8988T (cell line): ENCODE results near the gene MISP.

Source experiments
- DNase-seq: peaks from one replicate; pipeline ENCODE4 v3.0.0; 2011

Gene MISP

DNA sequence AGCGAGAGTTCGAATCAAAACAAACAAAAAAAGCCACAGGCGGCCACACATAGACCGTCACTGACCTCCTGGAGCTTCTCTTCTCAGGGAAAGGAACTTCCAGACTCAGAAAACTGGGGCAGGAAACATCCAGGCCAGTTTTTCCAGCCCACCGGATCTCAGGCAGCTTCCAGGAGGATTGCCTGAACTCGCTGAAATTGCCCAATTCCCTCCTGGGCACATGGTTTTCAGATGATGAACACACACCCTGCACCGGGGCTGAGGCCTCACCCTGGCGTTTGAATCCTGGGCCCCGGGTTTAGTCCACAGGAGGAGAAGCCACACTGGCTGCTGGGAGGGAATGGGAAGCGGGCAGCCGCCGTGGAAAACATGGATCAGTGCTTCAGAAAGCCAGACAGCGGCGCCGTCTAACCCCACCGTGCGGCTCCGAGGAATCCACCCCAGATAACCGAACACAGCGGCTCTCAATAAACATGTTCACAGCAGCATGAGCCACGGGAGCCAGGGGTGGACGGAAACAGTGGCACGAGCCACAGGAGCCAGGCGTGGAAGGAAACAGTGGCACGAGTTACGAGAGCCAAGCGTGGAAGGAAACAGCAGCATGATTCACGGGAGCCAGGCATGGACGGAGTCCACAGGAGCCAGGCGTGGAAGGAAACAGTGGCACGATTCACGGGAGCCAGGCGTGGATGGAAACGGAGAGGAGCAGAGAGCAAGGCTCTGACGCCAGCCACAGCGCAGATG, 28.2 kb downstream of the MISP start:
- DNase-seq: no peak

DNA sequence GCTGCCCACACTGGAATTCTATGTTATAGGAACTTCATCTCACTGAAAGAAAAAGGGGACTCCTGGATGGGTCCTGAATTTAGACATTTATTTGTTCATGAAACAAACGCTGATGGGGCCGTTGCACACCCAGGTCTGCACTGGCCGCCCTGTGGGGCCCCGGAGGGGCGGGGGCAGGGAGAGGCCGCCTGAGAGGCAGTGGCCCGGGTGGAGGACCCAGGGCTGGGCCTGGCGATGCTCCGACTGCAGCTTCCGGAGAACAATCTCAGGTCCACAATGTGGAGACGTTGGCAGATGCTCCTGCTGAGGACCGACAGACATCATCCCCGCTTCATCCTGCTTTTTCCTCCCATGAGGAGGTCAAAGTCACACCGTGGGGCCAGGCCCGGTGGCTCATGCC, 30.0 kb downstream of the MISP start:
- DNase-seq: no peak

DNA sequence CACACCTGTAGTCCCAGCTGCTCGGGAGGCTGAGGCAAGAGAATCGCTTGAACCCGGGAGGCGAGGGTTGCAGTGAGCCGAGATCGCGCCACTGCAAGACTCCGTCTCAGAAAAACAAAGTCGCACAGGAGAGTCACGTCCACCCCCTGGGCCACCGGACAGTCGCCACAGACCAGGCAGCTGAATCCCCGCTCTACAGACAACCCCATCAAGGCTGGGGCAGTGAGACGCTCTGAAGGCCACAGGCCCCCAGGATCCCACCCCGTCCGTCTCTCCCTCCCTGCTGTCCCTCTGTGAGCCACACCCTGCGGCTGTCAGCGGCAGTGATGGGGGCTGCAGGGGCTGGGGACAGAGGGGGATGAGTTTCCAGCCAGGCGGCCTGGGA, 30.9 kb downstream of the MISP start:
- DNase-seq: no peak

DNA sequence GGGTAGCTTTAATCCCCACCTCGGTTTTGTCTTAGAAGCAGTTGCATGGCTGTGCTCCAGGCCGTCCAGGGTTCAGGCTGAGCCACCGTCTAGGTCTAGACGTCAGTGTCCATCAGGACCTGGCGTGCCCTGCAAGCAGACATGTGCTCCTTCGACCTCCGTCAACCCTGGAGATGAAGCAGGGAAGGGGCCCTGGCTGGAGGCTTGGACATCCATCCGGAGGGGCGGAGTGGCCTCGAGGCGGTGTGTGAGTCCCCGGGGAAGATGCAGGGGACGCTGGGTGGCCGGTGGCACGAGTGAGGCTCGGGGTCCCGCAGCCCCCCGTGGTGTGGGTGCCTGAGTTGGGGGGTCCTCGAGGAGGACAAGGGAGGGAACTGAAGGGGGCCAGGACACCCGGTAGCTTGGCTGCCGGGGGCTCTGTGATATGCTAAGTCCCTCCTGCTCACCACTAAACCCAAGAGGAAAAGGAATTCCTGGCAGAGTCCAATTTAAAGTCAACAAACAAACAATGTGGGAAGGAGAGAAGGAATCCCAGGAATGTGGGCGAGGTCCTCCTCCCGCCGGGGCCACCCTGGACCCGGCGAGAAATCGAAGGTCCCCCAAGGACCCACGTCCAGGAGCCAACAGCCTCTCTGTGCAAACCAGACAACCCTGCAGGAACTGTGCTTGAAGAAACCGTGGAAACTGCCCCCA, 31.4 kb downstream of the MISP start:
- no peak for DNase-seq

DNA sequence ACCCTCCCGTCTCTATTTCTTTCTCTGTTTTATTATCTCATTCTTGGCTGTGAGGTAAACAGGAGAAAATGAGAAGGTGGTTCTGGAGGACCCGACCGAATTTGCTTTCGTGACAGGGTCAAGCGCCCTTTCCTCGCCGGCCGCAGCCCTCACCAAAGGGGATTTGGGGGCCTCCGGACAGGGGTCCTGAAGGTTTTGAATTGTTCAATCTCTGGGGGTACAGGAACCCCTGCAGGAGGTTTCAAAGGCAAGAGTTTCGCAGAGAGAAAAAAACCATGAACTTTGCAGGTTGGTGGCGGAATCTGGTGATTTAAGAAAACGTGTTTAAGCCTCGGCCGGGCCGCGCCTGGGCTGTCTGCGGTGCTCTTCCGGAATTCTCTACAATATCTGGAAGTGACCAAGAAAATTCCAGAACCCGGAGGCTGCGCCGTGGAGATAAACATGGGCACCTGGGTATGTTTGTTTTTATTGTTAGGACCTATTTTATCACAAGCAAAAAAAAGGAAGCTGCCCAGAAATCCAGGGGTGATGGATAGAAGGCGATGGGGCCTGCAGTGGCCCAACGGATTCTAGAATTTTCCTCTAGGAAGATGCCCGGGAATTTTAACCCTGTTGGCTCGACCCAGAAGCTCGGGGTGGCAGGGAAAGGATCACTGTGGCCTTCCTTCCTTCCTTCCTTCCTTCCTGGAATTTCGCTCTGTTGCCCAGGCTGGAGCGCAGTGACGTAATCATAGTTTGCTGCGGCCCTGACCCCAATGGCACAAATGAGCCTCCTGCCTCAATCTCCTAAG, 32.2 kb downstream of the MISP start:
- no peak for DNase-seq

DNA sequence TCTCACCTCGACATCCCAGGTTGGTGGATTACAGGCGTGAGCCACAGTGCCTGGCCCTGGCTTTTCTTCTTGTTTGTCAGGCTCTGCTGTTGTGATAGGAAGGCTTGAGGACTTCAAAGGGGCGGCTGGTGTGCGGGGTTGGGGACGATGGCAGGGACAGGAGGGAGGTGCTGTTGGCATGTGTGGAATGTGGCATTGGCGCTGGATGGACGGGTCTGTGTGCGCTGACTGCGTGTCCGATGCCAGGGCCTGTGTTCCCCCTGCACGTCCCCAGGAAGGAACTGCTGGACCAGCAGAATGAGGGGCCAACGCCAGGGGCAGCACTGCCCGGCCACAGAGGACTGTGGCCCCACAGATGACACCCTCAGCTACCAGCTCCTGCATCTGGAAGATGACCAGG, 33.6 kb downstream of the MISP start:
- no peak for DNase-seq

DNA sequence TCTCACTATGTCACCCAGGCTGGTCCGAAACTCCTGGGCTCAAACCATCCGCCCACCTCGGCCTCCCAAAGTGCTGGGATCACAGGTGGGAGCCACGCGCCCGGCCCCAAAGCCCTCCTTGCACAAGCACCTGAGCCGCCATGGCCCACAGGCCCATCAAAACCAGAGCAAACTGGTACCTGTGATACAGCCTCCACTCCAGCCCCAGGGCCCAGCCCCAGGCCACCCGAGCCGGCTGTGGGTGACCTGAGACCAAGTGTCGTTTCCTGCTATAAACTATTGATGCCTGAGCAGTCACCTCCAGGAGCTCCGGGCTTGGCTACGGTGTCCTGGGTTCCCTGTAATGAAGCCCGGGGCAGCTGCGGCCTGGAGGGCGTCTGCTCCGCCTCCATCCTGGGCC, 36.6 kb downstream of the MISP start:
- no peak for DNase-seq

DNA sequence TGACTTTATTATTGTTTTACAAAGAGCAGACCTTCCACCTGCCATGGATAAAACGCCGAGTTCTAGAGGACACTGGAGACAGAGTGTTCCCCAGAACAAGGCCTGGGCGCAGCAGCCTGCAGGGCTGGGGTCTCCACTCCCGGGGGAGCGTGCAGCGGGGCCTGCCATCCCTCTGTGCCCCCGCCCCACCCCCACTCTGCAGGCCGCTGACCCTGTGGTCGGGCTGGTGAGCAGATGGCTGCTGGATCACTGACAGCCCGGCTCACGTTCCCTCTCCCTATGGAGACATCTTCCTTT, 37.7 kb downstream of the MISP start:
- no peak for DNase-seq

DNA sequence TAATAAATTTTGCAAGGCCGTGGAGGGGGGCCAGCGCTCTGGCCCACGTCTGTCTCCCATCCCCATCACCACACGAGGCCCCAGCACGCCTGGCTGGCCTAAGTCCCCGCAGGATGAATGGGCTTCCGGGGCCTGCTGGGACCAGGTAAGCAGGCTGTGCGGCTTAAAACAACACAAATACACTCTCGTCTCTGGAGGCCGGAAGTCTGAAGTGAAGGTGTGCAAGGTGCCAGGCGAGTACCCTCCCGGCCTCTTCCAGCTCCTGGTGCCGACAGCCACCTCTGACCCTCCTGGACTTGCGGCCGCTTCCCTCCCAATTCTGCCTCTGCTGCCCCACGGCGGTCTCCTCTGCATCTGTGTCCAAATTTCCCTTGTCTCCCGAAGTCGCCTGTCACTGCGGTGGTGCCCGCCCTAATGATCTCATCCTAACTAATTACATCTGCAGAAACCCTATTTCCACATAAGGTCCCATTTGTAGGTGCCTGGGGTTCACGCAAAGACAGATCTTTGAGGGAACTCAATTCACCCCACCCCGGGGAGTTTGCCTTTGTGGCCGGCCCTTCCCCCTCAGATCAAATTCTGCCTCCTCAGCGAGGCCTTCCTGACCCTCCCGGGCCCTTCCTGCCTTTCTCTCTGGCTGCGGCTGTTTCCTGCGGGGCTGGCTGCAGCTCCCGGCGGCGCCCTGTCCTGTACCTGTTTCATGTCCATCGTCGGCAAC, 38.2 kb downstream of the MISP start:
- no peak for DNase-seq

DNA sequence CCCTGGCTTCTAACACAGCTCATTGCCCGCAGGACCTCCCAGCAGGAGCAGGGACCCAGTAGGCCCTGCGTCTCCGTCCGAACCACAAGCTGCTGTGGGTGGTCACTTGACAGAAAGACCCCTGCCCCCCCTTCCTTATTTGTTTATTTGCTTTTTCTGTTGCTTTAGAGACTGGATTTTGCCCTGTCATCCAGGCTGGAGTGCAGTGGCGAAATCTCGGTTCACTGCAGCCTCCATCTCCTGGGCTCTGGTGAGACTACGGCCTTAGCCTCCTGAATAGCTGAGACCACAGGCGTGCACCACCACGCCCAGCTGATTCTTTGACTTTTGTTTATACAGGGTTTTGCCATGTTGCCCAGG, 38.8 kb downstream of the MISP start:
- no peak for DNase-seq

DNA sequence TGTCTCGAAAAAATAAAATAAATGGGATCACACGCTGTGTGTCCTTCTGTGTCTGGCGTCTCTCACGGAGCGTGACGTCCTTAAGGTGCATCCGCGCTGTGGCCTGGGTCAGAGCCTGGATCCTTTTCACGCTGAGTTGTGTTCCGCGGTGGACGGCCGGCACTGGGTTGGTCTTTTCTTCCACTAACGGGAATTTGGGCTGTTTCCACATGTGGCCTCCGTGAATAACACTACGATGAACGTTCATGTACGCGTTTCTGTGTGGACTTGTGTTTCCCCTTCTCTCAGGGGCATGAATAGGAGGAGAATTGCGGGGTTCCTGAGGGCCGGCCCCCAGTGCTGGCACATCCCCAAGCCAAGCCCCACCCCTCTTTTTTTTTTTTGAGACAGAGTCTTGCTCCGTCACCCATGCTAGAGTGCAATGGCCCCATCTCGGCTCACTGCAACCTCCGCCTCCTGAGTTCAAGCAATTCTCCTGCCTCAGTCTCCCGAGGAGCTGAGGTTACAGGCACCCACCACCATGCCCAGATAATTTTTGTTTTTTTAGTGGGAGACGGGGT, 40.2 kb downstream of the MISP start:
- DNase-seq: no peak

DNA sequence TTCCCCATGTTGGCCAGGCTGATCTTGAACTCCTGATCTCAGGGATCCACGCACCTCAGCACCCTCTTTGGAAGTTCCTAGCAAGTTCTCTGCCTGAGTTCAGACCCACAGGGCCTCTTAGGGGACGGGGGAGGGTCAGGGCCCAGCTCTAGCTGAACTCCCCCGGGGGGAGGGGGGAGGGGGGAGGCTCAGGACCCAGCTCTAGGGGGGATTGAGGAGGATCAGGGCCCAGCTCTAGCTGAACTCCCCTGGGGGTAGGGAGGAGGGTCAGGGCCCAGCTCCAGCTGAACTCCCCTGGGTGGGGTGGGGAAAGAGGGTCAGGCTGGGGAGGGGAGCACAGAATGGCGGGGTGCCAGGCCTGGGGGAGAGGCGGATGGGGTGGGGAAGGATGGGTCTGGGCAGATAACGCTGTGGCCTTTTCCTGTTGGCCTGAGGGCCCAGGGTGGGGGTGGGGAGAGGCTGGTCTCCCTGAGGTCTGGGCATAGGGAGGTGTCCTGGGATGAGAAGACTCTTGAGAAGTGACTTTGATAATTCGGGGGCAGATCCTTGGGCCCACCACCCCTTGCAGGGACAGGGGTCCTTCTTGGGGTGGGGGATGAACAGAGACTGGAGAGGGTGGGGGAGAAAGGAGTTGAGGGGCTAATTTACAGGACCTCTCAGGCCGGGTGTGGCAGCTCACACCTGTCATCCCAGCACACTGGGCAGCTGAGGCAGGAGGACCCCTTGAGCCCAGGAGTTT, 40.8 kb downstream of the MISP start:
- DNase-seq: no peak

DNA sequence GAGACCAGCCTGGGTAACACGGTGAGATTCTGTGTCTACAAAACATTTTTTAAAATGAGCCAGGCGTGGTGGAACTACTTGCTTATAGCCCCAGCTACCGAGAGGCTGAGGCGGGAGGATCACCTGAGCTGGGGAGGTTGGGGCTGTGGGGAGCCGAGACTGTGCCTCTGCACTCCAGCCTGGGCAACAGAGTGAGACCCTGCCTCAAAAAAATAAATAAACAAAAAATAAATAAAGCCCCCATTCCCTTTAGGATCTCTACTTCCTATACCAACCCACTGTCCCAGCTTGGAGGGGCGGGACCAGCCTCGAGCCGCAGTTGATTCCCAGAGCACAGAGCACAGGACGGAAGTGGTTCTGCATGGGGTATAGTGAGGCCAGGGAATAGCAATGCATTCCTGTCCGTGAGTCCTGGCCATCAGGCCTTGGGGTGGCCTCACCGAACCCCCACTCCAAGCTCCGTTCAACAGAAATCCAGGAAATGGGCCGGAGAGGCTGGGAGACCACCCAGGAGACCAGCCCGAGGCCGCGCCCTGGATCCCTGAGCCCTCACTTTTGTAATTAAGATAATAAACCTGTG, 41.5 kb downstream of the MISP start:
- no peak for DNase-seq

DNA sequence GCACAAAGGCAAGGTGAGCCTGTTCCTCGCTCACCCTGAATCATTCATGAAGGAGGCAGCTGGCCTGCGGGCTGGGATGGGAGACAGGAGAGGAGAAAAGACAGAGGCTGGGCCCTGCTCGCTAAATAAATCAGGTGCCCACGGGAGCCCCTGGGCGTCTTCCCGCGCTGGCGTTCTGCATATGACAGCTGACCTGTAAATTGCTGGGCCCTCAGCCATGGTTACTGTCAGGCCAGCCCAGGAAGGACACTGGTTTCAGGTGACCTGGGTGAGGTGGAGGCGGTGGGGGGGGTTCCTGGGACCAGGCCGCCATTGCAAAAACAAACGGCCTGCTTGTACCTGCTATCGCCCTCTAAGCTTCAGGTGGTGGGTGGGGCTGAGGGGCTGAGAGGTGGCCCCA, 42.9 kb downstream of the MISP start:
- DNase-seq: no peak

DNA sequence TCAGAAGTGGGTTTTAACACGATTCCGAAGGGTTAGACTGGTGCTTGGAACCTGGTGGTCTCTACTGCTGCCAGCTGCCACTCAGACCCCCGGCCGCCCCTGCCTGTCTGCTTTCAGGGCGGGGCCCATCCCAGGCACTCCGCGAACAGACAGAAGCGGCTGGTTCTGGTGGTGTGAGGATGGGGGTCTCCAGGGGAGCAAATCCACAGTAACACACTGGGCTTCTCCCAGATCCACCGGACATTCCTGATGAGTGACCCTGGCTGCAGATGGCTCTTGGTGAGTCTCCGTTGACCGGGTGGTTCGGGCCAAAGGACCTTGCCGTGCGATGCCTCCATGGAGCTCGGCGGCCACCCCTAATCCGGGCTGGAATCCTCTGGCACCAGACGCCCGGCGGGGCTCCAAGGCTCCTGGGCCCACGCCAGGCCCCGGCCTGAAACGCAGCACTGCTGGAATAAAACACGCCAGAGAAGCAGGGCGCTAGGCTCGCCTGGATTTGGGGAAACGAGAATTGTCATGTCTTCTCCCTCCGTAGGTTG, 44.2 kb downstream of the MISP start:
- DNase-seq: no peak

DNA sequence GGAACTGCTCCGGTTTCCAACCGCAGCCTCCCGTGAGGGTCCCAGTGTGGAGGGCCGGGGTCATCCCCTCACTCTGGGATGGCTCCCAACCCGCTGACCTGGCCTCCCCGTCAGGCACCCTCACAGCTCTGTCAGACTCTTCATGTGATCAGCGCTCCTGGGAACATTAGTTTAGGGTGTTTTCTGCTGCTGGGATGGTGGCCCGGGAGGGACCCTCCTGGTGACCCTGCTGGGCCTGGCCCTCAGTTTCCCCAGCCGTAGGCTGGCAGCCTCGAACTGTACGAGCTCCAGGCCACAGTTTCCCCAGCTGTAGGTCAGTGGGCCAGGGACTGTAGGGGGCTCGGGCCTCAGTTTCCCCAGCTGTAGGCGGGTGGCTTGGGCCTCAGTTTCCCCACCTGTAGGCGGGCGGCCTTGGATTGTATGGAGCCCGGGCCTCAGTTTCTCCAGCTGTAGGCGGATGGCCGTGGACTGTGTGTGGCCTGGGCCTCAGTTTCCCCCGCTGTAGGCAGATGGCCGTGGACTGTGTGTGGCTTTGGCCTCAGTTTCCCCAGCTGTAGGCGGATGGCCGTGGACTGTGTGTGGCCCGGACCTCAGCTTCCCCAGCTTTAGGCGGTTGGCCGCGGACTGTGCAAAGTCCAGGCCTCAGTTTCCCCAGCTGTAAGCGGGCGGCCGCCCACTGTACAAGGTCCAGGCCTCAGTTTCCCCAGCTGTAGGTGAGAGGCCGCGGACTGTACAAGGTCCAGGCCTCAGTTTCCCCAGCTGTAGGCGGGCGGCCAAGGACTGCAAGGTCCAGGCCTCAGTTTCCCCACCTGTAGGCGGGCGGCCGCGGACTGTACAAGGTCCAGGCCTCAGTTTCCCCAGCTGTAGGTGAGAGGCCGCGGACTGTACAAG, 45.0 kb downstream of the MISP start:
- DNase-seq: no peak

DNA sequence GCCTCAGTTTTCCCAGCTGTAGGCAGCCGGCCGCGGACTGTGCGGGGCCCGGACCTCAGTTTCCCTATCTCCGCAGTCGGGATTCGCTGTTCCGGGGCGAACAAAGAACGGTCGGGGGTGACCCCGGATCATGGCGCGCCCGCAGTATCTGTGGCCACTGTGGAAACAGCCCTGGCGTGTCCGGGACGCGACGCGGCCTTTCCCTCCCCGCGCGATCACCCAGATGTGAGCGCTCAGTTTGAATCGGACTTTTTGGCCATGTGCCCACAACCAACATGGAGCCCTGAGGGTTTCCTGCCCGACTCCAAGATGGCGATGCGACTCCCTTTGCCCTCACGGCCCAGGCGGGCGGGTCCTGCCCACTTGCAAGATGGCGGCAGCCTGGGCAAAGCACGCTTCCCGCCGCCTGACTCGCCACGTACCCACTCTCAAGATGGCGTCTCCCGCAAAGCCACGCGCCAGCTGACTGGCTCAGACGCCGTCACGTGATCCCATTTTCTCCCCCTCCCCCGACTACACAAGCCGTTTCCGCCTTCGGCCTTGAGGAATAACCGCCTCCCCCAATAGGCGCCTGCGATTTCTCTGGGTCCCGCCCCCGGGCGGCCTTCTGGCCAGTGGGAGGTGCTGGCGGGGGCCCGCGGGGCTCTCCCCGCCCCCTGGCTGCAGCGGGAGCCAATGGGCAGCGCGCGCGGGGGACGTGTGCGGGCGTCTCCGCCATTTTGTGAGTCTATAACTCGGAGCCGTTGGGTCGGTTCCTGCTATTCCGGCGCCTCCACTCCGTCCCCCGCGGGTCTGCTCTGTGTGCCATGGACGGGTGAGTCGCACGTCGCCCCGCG, 46.0 kb downstream of the MISP start, which contains the start of gene PTBP1:
PTBP1 (plus strand) TSS at position 761 of the 836 bp plus-strand sequence; CDS start at position 807, 46 bp downstream.
- DNase-seq: peak; percentile 98

DNA sequence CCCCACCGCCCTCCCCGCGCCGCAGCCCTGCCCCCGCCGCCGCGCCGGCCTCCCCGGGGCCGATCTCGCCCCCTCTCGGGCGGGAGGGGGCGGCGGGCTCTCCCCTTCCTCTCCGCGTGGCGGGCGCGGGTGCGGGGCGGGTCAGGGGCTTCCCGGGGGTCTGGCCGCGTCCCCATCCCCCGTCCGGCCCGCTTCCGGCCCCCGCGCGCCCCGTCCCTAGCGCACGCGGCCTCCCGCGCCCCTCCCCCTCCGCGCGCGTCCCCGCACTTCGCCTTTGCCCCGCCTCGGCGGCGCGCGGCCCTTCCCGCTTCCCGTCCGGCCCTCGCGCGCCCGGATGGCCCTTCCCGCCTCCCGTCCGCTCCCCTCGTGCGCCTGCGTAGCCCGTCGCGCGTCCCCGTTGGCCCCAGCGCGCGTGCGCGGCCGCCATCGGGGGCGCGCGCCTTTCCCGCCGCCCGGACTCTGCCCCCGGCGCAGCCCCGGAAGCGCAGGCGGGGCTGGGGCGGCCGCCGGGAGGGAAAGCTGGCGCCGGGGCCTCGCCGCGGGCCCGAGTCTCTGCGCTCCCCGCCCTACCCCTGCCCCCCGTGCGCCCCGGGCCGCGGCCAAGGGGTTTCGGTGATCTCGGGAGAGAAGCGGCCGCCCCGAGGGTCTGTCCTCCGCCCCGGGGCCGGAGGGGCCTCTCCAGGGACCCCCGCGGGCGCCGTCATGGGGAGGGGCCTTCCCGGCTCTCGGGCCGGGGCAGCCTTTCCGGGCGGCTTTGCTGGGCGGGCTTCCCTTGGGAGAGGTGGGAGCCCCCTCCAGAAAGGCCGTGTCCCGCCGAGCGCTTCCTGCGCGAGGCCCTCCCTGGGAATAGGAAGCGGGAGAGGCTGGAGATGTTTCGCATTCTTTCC, 46.9 kb downstream of the MISP start:
- DNase-seq: peak; percentile 97
